ENCODE results near the gene TRIP13.

- TF ChIP-seq CTCF (IDR thresholded peaks at IDR 0.05) (no peak), ZFX (IDR thresholded peaks at IDR 0.05; ENCODE audit: borderline replicate concordance) (no peak)
Observed at GRCh38 chr5:960551-960950, 67.9 kb downstream of the TRIP13 start.

All from 22Rv1 (cell line).